Thyroid gland (tissue), 4 donors: Measurements from ENCODE around the gene CD101.

Source experiments
- POLR2A ChIP-seq, 2 donors: fragments of 450-650 bp; IDR thresholded peaks; one replicate each; pipeline ENCODE4 v1.6.1; 2017; ENCODE audit warnings: antibody characterized with exemption in 2 of 2, mild to moderate bottlenecking in 2 of 2, moderate library complexity in 1 of 2
- TF ChIP-seq, protein P1 (sequence below), 6 experiments: fragments of 200-600 bp in 3 of 6; fragments of 450-650 bp in 3 of 6; sonication (generic) in 3 of 6; IDR thresholded peaks; one replicate each; pipeline ENCODE4 v1.5.1; 2016 to 2019; ENCODE audit warnings: antibody characterized with exemption in 6 of 6, mild to moderate bottlenecking in 2 of 6, inconsistent platforms in 1 of 6, moderate library complexity in 1 of 6

DNA sequence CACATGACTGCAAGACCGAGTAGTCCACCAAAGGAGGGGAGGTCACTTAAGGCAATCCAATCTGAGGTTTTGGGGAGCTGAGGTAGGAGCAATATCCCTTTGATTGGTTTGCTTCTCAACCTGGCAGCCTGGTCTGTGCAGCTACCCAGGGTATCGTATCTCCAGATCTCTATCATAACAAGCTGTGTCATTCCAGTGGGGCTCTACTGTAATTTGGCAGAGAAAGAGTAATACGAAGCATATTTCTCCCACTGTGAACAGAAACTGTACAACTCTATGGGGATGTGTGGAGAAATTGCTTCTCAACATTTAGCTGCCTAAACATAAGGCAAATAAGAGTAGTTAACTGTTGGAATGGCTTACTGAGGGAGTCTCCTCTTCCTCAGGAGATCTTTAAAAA is 20.6 kb downstream of the CD101 start:
- TF ChIP-seq, protein P1, sequence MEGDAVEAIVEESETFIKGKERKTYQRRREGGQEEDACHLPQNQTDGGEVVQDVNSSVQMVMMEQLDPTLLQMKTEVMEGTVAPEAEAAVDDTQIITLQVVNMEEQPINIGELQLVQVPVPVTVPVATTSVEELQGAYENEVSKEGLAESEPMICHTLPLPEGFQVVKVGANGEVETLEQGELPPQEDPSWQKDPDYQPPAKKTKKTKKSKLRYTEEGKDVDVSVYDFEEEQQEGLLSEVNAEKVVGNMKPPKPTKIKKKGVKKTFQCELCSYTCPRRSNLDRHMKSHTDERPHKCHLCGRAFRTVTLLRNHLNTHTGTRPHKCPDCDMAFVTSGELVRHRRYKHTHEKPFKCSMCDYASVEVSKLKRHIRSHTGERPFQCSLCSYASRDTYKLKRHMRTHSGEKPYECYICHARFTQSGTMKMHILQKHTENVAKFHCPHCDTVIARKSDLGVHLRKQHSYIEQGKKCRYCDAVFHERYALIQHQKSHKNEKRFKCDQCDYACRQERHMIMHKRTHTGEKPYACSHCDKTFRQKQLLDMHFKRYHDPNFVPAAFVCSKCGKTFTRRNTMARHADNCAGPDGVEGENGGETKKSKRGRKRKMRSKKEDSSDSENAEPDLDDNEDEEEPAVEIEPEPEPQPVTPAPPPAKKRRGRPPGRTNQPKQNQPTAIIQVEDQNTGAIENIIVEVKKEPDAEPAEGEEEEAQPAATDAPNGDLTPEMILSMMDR (IDR thresholded peaks at IDR 0.05): no peak
- TF ChIP-seq POLR2A (IDR thresholded peaks at IDR 0.05): no peak
